Tibial artery (tissue), 4 donors: ENCODE results near the gene PCIF1.

Experiments used
- DNase-seq, 2 donors: peaks; one replicate each; pipeline ENCODE4 v3.0.0-alpha.2; 2019
- H3K27ac ChIP-seq, 2 donors: fragments of 200-600 bp; sonication (generic) in 1 of 2; 1 replicate in 1 of 2; 2 replicates in 1 of 2; pipeline ENCODE4 v1.5.1; 2018 to 2019; ENCODE audit warnings: mild to moderate bottlenecking in 1 of 2
- H3K27me3 ChIP-seq, 2 donors: fragments of 200-600 bp; sonication (generic) in 1 of 2; one replicate each; pipeline versions ENCODE4 v1.5.1 to v1.6.0; 2016 to 2019
- H3K36me3 ChIP-seq, 3 donors: fragments of 200-600 bp; sonication (generic) in 2 of 3; one replicate each; pipeline ENCODE4 v1.5.1; 2016 to 2019; ENCODE audit warnings: mild to moderate bottlenecking in 2 of 3
- H3K4me1 ChIP-seq, 4 donors: fragments of 200-600 bp; sonication (generic) in 2 of 4; 1 replicate in 3 of 4; 2 replicates in 1 of 4; pipeline ENCODE4 v1.5.1; 2016 to 2019
- H3K4me3 ChIP-seq, 2 donors: fragments of 200-600 bp; sonication (generic) in 1 of 2; 1 replicate in 1 of 2; 2 replicates in 1 of 2; pipeline ENCODE4 v1.5.1; 2018 to 2019; ENCODE audit warnings: mild to moderate bottlenecking in 2 of 2
- H3K9me3 ChIP-seq, 3 donors: fragments of 200-600 bp; sonication (generic) in 1 of 3; one replicate each; pipeline ENCODE4 v1.5.1; 2016 to 2019
- CTCF ChIP-seq, 2 experiments: fragments of 200-600 bp in 1 of 2; fragments of 450-650 bp in 1 of 2; IDR thresholded peaks; one replicate each; pipeline ENCODE4 v1.5.1; 2017 to 2019; ENCODE audit warnings: antibody characterized with exemption in 2 of 2, mild to moderate bottlenecking in 1 of 2, moderate library complexity in 1 of 2
- intact Hi-C: fragments of 100-400 bp; cut with DNase I; formaldehyde crosslinking; loops from one replicate; pipeline ENCODE4 v1.15.0; 2023; ENCODE audit warnings: low total_unique reads

The PCIF1 gene

DNA sequence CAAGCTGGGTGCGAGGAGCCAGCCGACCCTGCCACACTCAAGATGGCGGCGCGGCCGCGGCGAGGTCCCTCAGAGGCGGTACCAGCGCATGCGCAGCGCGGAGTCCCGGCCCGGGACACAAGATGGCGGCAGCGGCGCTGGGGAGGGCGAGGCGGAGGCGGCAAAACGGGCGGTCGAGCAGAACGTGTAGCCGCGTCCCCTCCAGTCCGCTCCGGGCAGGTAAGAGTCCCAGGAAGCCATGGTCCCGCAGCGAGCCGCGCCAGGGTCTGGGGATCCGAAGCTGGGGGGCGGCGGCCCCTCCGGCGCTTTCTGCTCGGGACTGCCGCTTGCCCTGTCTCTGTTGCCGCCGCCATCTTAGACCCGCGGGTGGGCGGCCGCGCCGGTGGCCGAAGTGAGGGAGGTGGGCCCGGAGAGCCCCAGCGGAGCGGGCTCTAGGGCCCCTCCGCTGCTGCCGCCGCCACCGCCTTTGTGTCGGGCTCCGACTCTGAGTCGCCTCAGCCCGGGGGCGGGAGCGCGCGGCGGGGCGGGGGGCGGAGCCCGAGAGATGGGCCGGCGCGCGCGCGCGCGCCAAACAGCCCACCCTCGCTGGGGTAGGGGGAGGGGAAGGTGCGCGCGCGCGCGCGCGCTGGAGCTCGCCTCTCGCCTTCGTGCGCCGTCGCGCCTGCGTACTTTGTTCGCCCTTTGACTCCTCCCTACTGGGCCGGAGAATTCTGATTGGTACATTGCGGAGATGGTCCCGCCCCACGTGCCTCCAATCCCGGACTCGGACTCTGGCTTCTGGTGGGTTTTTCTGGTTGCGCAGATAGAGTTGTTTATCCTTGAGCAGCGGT is at the start of gene PCIF1:
Gene PCIF1, plus strand, starts transcription at position 98 of the 830 bp plus-strand sequence. CDS start 4,317 bp downstream, outside the sequence.
- DNase-seq = peak; percentile 97 to 99
- H3K27ac ChIP-seq = peak within 1 kb of the TSS; percentile 98 to 99
- H3K36me3 ChIP-seq = peaks cover 21 to 28% (median 27%) of the 10 kb centered on the region in 3 donors
- no peaks in the 10 kb centered on the region for H3K9me3 ChIP-seq
- peaks cover 0 to 26% (median 16%) of the 10 kb centered on the region in 4 donors for H3K4me1 ChIP-seq
- H3K27me3 ChIP-seq = no peaks in the 10 kb centered on the region
- H3K4me3 ChIP-seq = peak within 1 kb of the TSS; percentile 72 to 90
- intact Hi-C loops = loop anchor here (1.0 to 5.0 kb wide), 4 partner anchors 38 to 1448 kb away; partner anchors contain the start of genes CTSA, DNTTIP1, NEURL2 and WFDC3
- no peak for TF ChIP-seq CTCF (IDR thresholded peaks at IDR 0.05)

DNA sequence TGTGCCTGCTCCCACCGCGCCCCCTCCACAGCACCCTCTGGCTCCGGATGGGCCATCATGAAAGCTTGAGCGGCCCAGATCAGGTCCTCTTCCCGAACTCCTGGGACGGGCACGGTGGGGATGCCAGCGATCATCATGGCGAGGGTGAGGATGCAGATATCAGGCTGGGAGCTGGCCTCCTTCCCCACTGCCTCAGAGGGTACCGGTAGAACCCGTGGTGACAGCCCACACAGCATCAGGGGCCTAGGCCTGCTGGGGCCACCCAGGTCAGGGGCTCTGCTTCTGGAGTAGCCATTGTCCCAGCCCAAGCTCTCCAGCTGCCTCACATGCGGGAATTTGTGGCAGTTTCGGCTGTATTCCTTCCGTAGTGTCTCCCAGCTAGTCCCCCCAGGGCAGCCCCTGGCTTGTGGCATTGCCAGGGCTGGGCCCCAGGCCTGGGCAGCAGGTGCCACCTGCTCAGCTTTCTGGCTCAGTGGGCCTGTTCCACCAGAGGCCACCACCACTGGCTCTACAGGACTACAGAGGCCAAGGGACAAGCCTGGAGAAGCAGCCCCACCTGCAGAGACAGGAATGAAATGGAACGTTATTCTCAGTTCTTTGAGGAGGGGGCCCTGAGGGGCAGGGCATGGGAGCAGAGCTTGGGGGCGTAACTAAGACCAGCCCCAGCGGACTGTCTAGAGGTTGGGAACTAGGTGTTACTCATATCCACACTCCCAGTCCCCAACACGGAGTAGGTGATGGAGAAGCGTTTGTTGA is 47.7 kb upstream of the PCIF1 start:
- H3K4me3 ChIP-seq = no peak overlapping the region
- TF ChIP-seq CTCF (IDR thresholded peaks at IDR 0.05) = no peak
- no peak for DNase-seq
- H3K9me3 ChIP-seq = no peaks in the 10 kb centered on the region
- intact Hi-C loops = loop anchor here (10.0 kb wide), 1 partner anchor 92 kb away; the partner anchor contains the start of genes DNTTIP1 and WFDC3
- H3K36me3 ChIP-seq = peaks cover 11 to 52% (median 41%) of the 10 kb centered on the region in 3 donors
- H3K4me1 ChIP-seq = peaks cover 0 to 34% (median 22%) of the 10 kb centered on the region in 4 donors
- H3K27me3 ChIP-seq = no peaks in the 10 kb centered on the region
- H3K27ac ChIP-seq = no peak overlapping the region

DNA sequence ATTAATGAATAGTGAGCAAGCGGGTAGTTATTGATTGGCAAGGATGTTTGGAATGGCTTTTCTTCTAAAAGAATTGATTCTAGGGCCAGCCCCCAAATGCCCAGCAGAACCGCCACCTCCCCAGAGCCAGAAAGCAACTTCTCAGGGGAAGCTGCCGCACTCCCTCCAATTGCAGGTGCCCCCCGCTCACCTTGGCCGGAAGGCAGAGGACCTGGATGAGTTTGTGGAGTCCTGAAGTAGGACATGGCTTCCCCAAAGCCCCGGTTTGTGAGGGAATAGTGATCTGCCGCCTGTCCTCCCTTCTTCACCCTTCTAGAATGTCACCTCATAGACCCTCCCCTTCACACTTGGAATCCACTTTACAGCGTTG is 47.2 kb upstream of the PCIF1 start, which contains the start of gene SPATA25:
Gene SPATA25, minus strand, starts transcription at position 277 of the 370 bp plus-strand sequence. Its CDS starts 32 bp downstream, at position 245.
- Histone ChIP-seq H3K27ac (no peak within 1 kb of the TSS), H3K9me3 (no peaks in the 10 kb centered on the region), H3K4me3 (no peak within 1 kb of the TSS), H3K27me3 (no peaks in the 10 kb centered on the region), H3K36me3 (peaks cover 11 to 51% (median 41%) of the 10 kb centered on the region in 3 donors), H3K4me1 (peaks cover 0 to 34% (median 21%) of the 10 kb centered on the region in 4 donors)
- intact Hi-C loops = loop anchor here (10.0 kb wide), 1 partner anchor 93 kb away; the partner anchor contains the start of genes DNTTIP1 and WFDC3
- DNase-seq = no peak
- TF ChIP-seq CTCF (IDR thresholded peaks at IDR 0.05) = no peak

DNA sequence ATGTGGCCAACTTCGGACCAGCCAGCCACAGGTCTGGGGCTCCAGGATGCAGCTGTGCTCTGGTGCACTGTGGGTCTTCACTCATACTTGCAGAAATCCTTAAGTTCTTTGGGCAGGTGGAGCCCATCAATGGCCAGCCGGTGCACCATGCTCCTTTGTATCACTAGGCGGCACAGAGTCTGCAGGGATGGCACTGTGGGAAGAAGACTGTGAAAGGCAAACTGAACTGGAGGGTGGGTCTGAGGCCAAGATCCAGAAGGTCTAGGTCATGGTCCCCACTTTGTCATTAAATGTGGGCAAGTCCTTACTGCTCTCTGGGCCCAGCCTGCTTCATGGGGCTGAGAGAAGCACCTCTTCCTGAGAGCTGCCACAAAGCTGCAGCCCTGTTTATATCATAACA is 45.8 kb upstream of the PCIF1 start:
- H3K4me1 ChIP-seq = peaks cover 0 to 33% (median 24%) of the 10 kb centered on the region in 4 donors
- H3K9me3 ChIP-seq = no peaks in the 10 kb centered on the region
- H3K27me3 ChIP-seq = no peaks in the 10 kb centered on the region
- intact Hi-C loops = loop anchor here (10.0 kb wide), 1 partner anchor 94 kb away; the partner anchor contains the start of genes DNTTIP1 and WFDC3
- H3K36me3 ChIP-seq = peaks cover 2 to 49% (median 32%) of the 10 kb centered on the region in 3 donors
- no peak for TF ChIP-seq CTCF (IDR thresholded peaks at IDR 0.05)
- DNase-seq = no peak
- H3K27ac ChIP-seq = no peak overlapping the region
- no peak overlapping the region for H3K4me3 ChIP-seq
